ENCODE measurements around the gene SLX9.
"Not testable (repeated sequence)": the region's sequence is repeated elsewhere in the genome, so short reads cannot be mapped to it uniquely, and the experiment has no call there.

SLX9 gene

GRCh38 chr21:44972821-44973220, 33.0 kb downstream of the SLX9 start:
- TF ChIP-seq TAF1 (IDR thresholded peaks at IDR 0.05; ENCODE audit: borderline replicate concordance, low read depth, low read length) (no peak), POLR2AphosphoS5 (IDR thresholded peaks at IDR 0.05; ENCODE audit: low read depth, low read length) (no peak), POLR2A (IDR thresholded peaks at IDR 0.05; ENCODE audit: low read depth, low read length) (no peak)
- DNase-seq (ENCODE audit: insufficient read length): no peak

GRCh38 chr21:44973598-44973997, 33.8 kb downstream of the SLX9 start:
- FAIRE-seq: no peak

More at GRCh38 chr21:44972821-44973220, 33.0 kb downstream of the SLX9 start:
- FAIRE-seq: no peak

GRCh38 chr21:44974676-44975075, 34.8 kb downstream of the SLX9 start:
- no peak for TF ChIP-seq POLR2A (IDR thresholded peaks at IDR 0.05; ENCODE audit: low read depth, low read length)
- no peak for TF ChIP-seq TAF1 (IDR thresholded peaks at IDR 0.05; ENCODE audit: borderline replicate concordance, low read depth, low read length)
- TF ChIP-seq POLR2AphosphoS5 (IDR thresholded peaks at IDR 0.05; ENCODE audit: low read depth, low read length): no peak
- DNase-seq (ENCODE audit: insufficient read length) (no peak), FAIRE-seq (no peak)

More at GRCh38 chr21:44973598-44973997, 33.8 kb downstream of the SLX9 start:
- no peak for DNase-seq (ENCODE audit: insufficient read length)
- TF ChIP-seq POLR2A (IDR thresholded peaks at IDR 0.05; ENCODE audit: low read depth, low read length): no peak
- no peak for TF ChIP-seq TAF1 (IDR thresholded peaks at IDR 0.05; ENCODE audit: borderline replicate concordance, low read depth, low read length)
- TF ChIP-seq POLR2AphosphoS5 (IDR thresholded peaks at IDR 0.05; ENCODE audit: low read depth, low read length): no peak

- DNase-seq (ENCODE audit: insufficient read length) (no peak), FAIRE-seq (no peak)
- TF ChIP-seq TAF1 (IDR thresholded peaks at IDR 0.05; ENCODE audit: borderline replicate concordance, low read depth, low read length): no peak
These were observed 36.1 kb downstream of the SLX9 start for GRCh38 chr21:44975720-44976555.

GRCh38 chr21:44976556-44977393, 36.9 kb downstream of the SLX9 start:
- not testable (repeated sequence) for FAIRE-seq; DNase-seq (ENCODE audit: insufficient read length)

- FAIRE-seq: no peak
- no peak for DNase-seq (ENCODE audit: insufficient read length)
- TF ChIP-seq TAF1 (IDR thresholded peaks at IDR 0.05; ENCODE audit: borderline replicate concordance, low read depth, low read length) (no peak), POLR2AphosphoS5 (IDR thresholded peaks at IDR 0.05; ENCODE audit: low read depth, low read length) (no peak), POLR2A (IDR thresholded peaks at IDR 0.05; ENCODE audit: low read depth, low read length) (no peak)
These were observed 37.9 kb downstream of the SLX9 start for GRCh38 chr21:44977616-44978340.

GRCh38 chr21:44979687-44980561, 40.1 kb downstream of the SLX9 start:
- no peak for FAIRE-seq
- no peak for DNase-seq (ENCODE audit: insufficient read length)
- TF ChIP-seq POLR2AphosphoS5 (IDR thresholded peaks at IDR 0.05; ENCODE audit: low read depth, low read length) (no peak), POLR2A (IDR thresholded peaks at IDR 0.05; ENCODE audit: low read depth, low read length) (no peak), TAF1 (IDR thresholded peaks at IDR 0.05; ENCODE audit: borderline replicate concordance, low read depth, low read length) (no peak)

DNA sequence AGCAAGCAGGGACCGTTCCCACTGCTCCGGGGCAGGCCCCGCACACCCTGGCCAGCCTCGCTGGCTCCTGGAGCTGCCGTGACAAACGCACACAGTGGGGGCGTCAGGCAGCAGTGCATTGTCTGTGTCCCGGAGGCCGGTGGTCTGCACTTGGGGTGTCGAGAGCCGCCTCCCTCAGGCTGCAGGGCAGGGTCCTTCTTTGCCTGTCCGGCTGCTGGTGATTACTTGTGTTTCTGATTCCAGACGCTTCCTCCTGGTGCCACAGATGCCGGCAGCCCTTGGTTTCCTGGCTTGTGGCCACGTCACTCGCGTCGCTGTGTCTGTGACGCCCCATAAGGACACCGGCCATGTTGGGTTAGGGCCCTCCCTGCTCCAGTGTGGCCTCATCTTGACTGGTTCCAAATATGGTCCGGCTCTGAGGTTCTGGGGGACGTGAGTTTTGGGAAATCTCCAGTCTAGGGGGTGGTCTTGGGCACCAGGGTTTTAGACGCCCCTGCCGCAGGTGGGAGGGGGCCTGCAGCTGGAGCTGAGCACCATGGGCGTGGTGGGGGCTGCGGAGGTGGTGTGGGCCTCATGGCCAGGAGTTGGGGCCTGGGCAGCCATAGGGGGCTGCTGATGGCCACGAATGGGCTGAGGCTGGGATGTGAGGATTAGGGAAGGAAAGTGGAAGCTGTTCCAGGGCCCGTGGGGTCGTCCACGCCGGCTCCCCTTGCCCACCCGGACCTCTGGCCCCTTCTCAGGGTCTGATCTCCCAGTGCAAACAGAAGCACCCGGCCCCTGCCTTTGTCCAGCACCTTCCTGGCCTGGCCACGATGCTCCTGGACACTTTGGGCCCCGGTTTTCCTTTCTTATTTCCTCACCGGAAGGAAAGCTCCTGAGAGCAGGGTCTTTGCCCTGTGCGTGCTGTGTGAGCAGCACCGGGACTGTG, 41.0 kb downstream of the SLX9 start:
- no peak for TF ChIP-seq TAF1 (IDR thresholded peaks at IDR 0.05; ENCODE audit: borderline replicate concordance, low read depth, low read length)
- TF ChIP-seq POLR2A (IDR thresholded peaks at IDR 0.05; ENCODE audit: low read depth, low read length): no peak
- no peak for TF ChIP-seq POLR2AphosphoS5 (IDR thresholded peaks at IDR 0.05; ENCODE audit: low read depth, low read length)
- DNase-seq (ENCODE audit: insufficient read length): no peak
- no peak for FAIRE-seq

- TF ChIP-seq POLR2A (IDR thresholded peaks at IDR 0.05; ENCODE audit: low read depth, low read length) (no peak), TAF1 (IDR thresholded peaks at IDR 0.05; ENCODE audit: borderline replicate concordance, low read depth, low read length) (no peak), POLR2AphosphoS5 (IDR thresholded peaks at IDR 0.05; ENCODE audit: low read depth, low read length) (no peak)
- no peak for FAIRE-seq
- DNase-seq (ENCODE audit: insufficient read length): no peak
These were observed 42.9 kb downstream of the SLX9 start for GRCh38 chr21:44982558-44983250.
